ENCODE data around the gene FILIP1.
A peak's percentile ranks its signal among the peaks of the same experiment; 100 is the strongest.

Gene FILIP1

DNA sequence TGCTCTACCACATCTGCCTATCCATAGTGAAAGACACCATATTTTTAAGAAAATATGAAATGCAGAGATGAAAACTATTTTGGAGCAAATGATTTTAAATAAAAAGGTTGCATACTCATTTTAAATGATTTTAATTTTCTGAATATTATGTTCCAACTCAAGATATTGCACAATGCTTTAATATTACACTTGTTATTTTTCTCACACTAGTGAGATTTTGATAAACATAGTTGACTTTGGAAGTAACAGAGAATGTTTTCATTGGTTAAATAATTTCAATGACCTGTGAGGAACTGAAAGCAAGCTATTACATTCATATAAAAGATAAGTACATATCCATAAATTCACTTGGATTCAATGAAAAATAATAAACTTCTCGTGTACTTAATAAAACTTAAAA, 201.9 kb downstream of the FILIP1 start:
- no peak for DNase-seq (ENCODE audit: low read depth)

DNA sequence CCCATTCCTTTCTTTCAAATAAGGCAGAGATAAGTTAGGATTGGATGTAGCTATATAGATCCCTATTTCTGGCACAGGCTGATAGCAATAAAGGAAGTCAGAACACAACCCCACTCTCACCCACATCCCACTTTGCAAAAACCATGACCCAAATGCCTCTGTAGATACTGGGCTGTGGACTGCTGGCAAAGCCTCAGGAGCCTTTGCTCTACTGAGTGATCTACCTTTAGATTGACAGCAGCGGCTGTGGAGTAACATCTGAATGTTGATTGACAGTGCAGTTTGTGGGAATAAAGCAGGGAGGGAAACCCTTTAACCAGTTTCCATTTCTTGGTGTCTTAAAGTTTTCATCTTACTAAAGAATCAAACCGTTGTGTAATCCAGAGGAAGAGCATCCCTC, 202.3 kb downstream of the FILIP1 start:
- no peak for DNase-seq (ENCODE audit: low read depth)

DNA sequence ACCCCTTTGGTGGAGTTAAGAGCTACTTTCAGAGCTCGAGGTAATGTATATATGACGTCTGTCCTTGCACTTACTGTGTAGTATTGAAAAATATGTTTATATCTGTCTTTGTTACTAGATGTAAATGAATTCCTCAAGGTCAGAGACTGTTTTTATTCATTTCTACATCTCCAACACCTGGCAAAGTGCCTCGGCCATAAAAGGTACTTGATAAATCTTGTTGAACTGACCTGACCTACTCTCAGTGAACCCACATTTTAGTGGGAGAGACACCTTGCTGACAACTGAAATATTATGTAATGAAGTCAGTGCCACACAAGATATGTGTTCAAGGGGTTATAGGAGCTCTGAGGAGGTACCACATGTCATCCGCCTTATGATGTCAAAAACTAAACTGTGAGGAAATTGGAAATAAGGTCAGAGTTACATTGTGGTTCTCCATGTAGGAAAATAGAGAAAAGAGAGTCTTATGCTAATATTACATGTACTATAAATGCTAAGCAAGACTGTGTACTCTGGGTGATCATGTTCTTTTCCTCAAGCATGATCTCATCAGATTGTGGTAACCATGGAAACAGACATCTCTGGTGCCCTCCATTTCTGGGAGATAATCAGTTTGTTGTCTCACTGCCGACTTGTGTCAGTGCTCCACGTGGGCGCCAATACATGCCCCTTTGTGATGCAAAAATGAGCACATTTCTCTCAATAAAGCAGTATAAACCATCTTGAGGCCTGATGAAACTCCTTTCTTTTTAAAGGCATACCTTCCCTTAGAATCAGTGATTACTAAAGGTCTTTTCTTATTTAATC, 203.3 kb downstream of the FILIP1 start:
- no peak for DNase-seq (ENCODE audit: low read depth)

DNA sequence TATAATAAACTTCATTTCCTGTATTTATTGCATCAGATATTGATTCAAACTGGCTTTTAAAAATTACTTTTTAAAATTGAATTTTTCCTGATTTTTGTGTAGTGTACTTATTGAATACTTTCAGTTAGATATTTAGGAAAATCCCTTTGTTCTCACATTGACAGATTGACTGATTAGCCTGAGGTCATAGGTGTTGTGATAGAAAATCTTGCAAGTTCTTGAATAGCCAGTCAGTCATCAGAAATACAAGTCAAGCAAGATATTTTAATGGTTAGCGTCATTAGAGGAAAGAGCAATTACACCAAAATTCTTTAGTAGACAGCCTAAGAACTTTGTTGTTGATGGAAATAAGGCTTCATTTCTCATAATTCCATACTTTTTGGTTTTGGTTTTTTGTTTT, 205.6 kb downstream of the FILIP1 start:
- no peak for DNase-seq (ENCODE audit: low read depth)

DNA sequence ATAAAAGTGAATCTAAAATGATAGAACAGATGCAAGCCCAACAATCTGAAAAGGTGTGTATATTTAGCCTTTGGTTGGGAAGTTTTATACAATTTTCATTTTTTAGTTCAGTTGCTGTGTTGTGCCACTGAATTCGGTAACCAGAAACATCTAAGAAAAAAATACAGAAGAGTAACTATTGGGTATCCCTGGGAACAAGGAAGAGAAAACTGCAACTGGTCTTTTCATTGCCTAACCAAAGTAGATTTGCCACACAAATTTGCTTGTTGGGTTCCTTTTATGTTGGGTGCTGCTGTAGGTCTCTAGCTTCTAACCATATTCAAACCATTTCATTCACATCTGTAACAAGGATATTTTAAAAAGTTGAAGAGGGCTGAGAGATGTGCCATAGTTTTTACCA, 206.2 kb downstream of the FILIP1 start:
- no peak for DNase-seq (ENCODE audit: low read depth)

DNA sequence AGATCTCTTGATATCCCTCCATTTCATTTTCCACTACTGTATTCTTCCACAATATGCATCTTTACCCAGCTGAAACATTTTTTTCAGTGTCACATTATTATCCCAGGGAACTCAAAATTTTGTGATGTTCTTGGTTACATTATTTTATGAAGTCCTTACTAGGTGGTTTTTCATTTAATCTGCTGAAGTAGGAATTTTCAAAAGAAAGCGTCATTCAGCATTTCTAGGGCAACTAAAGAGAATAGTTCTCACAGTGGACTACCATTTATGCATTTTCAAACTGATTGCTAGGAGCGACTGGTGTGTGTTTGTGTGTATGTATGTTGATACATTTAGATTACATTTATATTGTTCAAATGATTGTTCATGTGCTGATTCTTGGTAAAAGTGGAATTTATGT, 206.6 kb downstream of the FILIP1 start:
- DNase-seq (ENCODE audit: low read depth) = no peak

DNA sequence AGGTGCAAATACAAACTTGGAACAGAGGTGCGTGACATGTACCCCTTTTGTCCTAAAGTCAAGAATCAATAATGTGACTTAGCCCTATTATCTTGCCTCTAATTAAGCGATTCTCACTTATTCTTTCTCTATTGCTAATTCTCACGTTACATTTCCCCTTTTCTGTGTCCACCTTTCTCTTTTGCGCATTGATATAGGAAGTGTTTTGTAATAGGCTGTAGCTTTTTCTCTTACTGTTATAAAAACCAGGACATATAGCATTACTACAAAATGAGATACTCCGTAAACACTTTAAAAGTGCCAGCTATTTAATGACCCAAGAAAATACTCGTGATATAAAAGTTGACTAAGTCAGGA, 208.3 kb downstream of the FILIP1 start:
- DNase-seq (ENCODE audit: low read depth) = no peak

DNA sequence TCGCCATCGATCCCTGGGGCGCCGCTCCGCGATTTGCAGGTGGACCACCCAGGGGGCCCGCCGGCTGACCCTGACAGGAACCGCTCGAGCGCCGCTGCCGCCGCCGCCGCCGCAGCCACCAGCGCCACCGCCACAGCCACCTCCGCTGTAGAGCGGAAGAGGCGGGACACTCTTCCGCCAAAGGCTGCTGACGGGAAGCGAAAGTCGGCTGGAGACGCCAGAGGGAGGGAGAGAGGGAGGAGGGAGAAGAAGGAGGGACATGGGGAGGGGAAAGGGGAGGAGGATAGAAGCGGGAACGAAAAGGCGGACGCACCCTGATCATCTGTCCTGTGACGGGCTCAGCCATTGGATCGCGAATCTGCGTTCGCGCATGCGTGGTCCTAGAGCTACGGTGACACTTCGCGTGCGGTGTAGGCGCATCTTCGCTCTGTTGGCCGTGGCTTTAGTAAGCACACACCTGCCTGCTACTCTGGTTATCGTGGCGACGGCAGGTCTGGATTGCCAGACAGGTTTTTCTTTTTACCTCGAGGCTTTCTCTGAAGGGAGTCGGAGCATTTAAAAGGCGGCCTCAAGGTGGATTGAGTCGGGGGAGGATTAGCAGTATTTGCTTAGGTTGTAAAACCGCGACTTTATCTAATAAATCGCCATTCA, 208.8 kb downstream of the FILIP1 start, which contains the start of gene TMEM30A:
TSS of gene TMEM30A (minus strand) at position 161 of the 651 bp plus-strand sequence. CDS start at position 7, 154 bp downstream.
- DNase-seq (ENCODE audit: low read depth) = peak; percentile 100

DNA sequence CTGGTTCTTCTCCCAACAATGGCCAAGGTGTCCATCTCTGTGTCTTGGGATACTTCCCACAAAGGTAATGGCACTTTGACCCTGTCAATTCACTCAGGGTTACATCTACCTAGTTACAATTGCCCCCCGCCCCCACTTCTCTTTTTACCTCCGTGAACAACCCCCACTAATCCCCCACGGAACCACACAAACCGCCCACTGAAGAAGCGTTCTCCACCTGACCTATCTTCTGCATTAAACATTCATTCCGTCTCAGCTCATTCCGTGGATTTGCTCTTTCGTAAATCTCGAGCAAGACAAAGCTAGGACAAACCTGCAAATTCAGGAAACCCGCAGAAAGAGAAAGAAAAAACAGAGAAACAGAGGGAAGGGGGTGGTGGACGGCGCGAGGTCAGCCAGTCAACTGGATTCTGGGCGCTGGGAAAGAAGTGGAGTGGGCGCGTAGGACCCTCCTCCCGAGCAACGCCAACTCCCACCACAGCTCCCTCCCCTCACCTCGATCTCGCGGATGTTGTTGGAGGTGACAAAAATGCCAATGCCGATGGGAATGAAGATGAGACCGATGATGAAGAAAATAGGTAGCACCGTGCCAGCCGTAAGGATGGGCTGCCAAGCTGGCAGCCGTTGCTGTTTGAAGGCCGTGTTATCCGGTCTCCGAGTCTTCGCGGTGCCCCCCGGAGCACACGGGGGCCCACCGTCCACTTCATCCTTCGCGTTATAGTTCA, 209.5 kb downstream of the FILIP1 start:
- DNase-seq (ENCODE audit: low read depth) = no peak

DNA sequence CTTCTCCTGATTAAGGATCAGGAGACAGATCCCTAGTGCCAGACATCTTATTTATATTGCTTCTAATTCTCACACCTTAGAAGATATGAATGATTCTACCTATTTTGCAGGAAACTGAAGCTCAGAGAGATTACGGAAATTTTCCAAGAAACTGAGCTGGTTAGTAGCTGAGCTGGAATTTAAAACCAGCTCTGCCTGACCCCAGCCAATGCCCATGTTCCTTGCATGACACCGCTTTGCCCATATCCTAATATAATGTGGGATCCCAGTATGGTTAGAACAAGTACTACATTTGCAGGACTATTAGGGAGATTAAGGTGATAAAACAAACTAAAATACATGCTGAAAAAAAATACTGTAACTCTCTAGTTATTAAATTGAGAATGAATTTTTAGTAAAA, 210.9 kb downstream of the FILIP1 start:
- DNase-seq (ENCODE audit: low read depth) = peak; percentile 38

DNA sequence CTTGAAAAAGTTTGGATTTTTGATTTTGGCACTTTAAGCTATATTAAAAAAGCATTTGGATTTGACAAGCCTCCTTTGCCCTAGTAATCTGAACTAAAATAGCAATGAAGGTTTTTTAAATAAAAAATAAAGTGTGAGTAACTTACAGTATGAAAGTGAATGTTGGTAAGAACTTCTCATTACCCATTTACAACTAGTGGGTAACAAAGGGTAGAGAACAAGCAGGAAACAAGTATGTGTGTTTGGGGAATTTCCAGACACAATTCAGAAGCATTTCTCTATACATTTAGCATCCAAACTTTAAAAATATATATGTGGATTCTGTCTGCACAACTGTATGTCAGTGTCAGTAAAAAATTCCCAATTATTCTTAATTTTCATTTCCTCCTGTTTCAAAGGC, 211.9 kb downstream of the FILIP1 start:
- DNase-seq (ENCODE audit: low read depth) = no peak

DNA sequence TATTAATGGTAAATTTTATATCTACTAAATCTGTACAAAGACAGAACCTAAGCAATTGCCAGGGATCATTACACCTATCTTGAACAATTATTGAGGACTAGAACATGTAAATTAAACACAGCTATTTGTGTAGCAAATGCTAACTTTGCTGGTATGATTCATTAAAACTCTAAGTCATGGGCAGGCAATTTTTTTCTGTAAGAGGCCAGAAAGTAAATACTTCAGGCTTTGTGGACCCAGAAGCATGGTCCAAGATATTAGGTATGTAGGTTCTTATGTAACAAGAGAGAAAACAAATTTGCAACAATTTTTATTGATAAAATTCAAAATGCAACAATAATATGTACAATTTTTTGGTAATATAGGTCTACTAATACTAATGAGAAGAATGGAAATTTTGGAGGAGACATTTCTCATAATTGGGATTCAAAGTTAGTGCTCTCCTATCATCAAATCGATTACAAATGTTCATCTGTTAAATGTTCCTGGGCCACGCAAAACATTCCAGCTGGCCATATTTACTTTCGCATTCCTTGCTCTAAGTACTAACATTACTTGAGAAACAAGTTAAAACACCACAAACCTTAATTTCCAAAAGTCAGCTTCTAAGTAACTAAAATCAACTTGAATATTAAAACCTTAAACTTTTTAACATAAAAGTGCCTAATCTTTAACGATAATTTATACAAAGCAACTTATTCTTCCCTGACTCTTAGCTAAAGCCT, 213.3 kb downstream of the FILIP1 start:
- peak; percentile 30 for DNase-seq (ENCODE audit: low read depth)

DNA sequence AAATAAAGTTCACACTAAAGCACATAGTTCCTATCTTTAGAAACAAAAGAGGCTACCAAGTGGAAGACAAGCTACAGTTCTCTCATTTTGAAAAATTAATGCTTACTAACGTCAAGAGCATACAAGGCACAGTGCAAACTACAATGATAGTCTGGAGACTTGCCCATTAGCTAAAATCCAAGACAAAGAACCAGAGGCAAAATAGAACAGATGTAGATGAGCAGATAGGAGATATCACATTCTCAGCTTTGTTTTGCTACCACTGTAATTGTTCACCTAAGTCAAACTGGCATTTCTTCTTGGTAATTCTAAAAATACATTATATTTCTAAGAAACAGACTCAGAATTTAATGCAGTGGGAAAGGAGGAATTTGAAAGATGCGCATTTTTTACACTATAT, 214.2 kb downstream of the FILIP1 start:
- no peak for DNase-seq (ENCODE audit: low read depth)

DNA sequence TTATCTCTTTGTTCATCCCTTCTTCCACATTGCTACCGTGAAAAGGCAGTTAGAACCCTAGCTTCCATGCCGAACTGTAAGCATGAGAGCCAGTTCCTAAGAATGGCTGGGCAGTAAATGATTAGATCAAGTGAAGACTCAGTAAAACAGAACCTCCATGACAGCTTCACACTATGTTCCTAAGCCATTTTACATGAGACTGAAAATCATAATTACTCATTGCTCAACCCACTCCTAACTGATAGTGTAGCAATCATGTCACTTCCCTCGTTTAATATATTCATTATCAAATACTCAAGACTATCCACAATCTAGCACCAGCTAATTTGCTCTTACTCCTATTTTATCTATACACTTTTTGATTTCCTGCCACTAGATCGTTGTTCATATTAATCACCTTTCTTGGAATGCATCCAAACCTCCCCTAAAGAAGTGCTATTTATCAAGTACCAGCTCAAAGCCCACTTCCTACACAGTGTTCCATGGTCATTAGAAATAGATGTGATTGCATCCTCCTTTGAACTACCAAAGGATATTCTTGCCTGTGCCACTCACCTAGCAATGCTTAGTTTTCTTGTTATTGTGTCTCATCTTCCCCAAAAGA, 215.0 kb downstream of the FILIP1 start:
- no peak for DNase-seq (ENCODE audit: low read depth)

DNA sequence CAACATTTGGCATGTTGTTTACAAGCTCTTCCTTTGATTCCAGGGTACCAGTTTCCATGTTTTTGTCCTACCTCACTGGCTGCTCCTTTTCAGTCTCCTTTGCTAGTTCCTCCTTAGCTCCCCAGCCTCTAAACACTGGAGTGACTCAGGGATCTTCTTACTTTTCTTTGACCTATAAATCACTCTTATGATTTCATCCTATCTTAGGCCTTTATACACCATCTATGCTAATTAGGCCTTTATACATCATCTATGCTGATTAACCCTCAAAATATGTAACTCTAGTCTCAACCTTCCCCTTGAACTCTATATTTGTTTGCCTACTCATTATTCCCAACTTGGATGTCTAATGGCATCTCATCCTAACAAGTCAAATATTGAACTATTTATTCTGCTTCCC, 218.5 kb downstream of the FILIP1 start:
- DNase-seq (ENCODE audit: low read depth) = peak; percentile 97

DNA sequence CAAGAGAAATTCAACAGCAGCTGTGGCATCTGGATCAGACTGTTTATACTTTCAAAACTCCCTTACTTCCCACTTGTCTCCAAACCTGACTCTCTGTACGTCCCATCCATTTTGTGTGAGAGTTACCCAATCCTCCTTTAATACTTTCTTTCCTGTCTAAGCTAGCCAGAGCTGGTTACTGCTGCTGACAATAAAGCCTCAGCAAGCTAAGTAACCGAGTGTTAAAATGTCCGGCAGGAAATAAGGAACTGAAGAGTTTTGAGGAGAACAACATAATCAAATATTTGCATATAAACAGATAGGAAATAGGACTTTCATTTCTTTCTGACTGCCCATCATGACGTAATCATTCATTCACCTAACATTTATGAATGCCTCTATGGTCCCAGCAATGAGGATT, 220.6 kb downstream of the FILIP1 start:
- DNase-seq (ENCODE audit: low read depth) = no peak

DNA sequence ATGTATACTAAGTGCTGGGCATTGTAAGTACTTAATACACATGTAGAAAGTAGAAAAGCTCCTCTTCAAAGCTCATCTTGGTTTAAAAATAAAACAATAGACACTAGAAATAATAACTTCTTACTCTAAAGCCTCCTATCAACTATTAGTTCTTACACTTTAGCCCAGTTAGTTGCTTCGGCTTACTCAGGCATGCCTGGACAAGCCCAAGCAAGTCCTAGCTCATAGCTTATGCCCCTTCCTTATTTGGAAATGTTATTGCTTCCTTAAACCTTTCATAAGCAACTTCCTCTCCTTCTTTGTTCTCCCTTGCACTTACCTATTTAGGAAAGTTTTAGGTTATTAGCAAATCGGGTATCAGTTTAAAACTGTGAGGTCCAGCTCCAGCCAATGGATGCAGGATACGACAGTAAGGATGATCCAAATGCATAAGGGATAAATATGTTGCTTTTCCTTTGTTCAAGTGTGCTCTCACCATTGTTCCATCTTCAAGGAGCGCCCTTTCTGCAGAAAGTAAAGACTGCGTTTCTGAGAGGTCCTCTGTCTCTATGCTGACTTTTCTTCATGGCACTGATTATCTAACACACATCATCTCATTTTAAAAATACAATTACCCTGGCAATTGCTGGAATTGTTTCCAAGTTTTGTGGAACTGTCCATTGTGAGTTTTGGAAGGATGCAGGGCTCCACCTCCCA, 221.3 kb downstream of the FILIP1 start:
- DNase-seq (ENCODE audit: low read depth) = peak; percentile 61

DNA sequence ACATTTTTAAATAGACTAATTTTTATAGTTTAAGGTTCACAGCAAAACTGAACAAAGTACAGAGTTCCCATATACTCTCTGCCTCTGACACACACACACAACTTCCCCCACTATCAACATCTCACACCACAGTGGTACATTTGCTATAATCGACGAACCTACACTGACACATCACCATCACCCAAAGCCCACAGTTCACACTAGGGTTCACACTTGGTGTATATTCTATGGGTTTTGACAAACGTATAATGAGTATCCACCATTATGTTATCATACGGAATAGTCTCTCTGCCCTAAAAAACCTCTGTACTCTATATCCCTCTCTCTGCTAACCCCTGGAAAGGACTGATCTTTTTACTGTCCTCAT, 224.6 kb downstream of the FILIP1 start:
- DNase-seq (ENCODE audit: low read depth) = no peak

DNA sequence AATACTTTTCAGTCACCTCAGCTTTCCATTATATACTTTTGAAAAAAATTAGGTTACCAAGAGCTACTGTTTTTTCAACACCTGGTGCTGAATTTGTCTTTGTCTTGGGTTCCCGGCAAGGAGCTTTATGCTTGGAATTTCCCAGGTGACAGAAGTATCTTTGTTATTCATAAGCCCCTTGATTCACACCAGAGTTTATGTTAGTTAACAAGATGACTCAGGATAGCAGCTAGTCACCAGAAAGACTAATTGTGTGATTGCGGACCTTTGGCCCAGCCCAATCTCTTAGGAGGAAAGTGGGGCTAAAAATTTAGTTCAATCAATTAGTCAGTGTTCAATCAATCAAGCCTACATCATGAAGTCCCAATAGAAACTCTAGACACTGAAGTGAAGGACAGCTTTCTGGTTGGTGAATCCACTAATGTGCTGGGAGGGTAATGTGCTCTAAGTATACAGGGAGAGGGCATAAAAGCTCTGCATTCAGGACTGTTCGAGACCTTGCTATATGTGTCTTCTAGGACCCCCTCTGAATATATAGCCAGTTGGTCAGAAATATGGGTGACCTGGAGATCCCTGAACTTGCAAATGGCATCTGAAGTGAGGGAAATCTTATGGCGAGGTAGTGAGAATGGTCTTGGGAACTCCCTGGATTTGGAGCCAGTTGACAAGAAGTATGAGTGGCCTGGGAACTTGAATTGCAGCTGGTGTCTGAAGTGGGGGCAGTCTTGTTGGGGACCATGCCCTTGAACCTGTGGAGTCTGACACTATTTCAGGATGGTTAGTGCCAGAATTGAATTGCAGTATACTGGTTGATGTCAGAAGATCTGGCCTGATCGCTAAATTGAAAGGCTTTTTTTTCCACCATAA, 225.2 kb downstream of the FILIP1 start:
- DNase-seq (ENCODE audit: low read depth) = peak; percentile 31

DNA sequence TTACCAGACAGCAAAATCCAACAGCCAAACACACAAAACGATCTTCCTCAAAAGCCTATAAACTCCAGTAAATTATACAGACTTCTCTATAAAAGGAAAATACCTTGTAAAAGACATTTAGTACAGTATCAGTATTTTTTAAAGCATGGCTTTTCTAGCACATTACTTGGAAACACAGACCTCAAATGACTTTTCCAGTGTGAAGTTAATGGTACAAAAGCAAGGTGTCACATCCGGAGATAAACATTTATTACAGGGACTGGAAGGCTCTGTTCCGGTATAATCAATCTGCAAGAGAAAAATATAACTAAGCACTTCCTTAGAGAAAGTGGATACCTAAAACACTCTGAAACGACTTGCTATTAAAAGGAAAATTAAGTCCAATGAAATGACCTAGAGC, 226.1 kb downstream of the FILIP1 start:
- DNase-seq (ENCODE audit: low read depth) = no peak

Measured in EH (cell line).